ENCODE results near the gene RCBTB1. TPM values are rescaled to one million over a fixed set of nuclear protein-coding genes. Genes with fewer than 3 reads are reported as not detected.

RCBTB1 gene
- total RNA-seq, 3 donors from 2014 or later (not counting 1 experiment from before 2014, with no cell fraction given) = 19.7 to 28.5 (median 28.4) TPM

DNA sequence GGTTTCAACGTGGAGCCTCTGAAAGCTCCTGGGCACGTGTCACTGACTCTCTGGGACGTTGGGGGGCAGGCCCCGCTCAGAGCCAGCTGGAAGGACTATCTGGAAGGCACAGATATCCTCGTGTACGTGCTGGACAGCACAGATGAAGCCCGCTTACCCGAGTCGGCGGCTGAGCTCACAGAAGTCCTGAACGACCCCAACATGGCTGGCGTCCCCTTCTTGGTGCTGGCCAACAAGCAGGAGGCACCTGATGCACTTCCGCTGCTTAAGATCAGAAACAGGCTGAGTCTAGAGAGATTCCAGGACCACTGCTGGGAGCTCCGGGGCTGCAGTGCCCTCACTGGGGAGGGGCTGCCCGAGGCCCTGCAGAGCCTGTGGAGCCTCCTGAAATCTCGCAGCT, 45.2 kb upstream of the RCBTB1 start:
- intact Hi-C loops (cut with micrococcal nuclease) = no loop called here
- H3K4me3 Mint-ChIP-seq = no peak overlapping the region
- 94% methylated on average over 16 of the region's 16 CpGs for WGBS (ENCODE audit: insufficient coverage)
- H3K9me3 ChIP-seq (ENCODE audit: control insufficient read depth, insufficient read depth, low read length) = no peaks in the 10 kb centered on the region
- peaks cover 17 to 25% of the 10 kb centered on the region in 2 donors for H3K4me1 Mint-ChIP-seq
- no peak for ATAC-seq
- no peak overlapping the region for H3K4me3 ChIP-seq (ENCODE audit: low read length)
- no peak overlapping the region for H3K27ac Mint-ChIP-seq
- H3K27me3 Mint-ChIP-seq (ENCODE audit: low read depth in 2 of 2) = no peaks in the 10 kb centered on the region
- DNase-seq = no peak
- no peaks in the 10 kb centered on the region for H3K36me3 Mint-ChIP-seq
- H3K36me3 ChIP-seq (ENCODE audit: control insufficient read depth, insufficient read depth, low read length) = no peaks in the 10 kb centered on the region
- no peaks in the 10 kb centered on the region for H3K9me3 Mint-ChIP-seq
- peaks cover 19% of the 10 kb centered on the region for H3K4me1 ChIP-seq (ENCODE audit: control insufficient read depth, insufficient read depth, low read length)
- no peak overlapping the region for H3K27ac ChIP-seq (ENCODE audit: low read length)
- TF ChIP-seq, protein P1, sequence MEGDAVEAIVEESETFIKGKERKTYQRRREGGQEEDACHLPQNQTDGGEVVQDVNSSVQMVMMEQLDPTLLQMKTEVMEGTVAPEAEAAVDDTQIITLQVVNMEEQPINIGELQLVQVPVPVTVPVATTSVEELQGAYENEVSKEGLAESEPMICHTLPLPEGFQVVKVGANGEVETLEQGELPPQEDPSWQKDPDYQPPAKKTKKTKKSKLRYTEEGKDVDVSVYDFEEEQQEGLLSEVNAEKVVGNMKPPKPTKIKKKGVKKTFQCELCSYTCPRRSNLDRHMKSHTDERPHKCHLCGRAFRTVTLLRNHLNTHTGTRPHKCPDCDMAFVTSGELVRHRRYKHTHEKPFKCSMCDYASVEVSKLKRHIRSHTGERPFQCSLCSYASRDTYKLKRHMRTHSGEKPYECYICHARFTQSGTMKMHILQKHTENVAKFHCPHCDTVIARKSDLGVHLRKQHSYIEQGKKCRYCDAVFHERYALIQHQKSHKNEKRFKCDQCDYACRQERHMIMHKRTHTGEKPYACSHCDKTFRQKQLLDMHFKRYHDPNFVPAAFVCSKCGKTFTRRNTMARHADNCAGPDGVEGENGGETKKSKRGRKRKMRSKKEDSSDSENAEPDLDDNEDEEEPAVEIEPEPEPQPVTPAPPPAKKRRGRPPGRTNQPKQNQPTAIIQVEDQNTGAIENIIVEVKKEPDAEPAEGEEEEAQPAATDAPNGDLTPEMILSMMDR (IDR thresholded peaks at IDR 0.05) = no peak
- no peaks in the 10 kb centered on the region for H3K27me3 ChIP-seq (ENCODE audit: control insufficient read depth, insufficient read depth, low read length)

DNA sequence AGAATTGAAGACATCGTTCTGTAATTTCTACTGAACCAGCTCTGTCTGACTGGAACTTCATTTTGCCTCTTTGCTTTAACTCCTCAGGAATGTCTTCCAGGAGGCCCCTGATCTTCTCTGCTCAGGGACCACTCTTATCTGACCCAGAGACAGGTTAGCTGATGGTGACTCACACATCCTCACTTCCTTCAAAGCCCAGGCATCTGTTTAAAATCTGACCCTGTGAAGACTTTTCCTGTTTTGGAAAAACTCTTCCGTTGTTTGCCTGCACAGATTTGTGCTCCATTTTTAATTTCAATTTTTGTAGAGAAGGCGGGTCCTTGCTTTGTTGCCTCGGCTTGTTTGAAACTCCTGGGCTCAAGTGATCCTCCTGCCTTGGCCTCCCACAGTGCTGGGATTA, 44.6 kb upstream of the RCBTB1 start:
- Histone ChIP-seq H3K4me1 (ENCODE audit: control insufficient read depth, insufficient read depth, low read length) (peaks cover 14% of the 10 kb centered on the region), H3K4me3 (ENCODE audit: low read length) (no peak overlapping the region)

DNA sequence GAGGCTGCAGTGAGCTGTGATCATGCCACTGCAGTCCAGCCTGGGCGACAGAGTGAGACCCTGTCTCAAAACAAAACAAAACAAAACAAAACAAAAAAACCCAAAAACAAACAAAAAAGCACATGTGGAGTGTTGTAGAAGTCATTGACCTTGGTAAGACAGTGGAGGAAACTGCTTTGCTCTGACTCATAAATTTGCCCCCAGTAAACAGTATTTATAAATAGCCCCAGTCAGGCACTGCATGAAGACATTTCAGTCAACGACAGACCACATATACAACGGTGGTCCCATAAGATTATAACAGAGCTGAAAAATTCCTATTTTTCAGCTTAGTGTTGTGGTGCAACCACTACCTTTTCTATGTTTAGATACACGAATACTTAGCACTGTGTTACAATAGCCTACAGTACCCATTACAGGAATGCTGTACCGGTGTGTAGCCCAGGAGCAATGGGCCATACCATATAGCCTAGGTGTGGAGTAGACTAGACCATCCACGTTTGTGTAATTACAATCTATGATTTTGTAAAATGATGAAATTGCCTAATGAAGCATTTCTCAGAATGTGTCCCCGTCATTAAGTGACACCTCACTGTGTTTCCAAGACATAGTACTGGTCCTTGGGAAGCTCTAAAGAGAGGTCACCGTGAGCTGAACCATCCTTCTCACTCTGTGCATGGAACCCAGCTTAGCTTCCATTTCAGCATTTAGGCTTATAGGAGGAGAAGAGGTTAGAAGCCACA, 44.0 kb upstream of the RCBTB1 start:
- WGBS (ENCODE audit: insufficient coverage) = 65% methylated on average over 7 of the region's 8 CpGs
- intact Hi-C loops (cut with micrococcal nuclease) = no loop called here

More for the DNA sequence above, 44.6 kb upstream of the RCBTB1 start:
- H3K4me3 Mint-ChIP-seq = no peak overlapping the region
- no peak for DNase-seq
- WGBS (ENCODE audit: insufficient coverage) = 87% methylated on average over 4 of the region's 4 CpGs
- peaks cover 10 to 18% of the 10 kb centered on the region in 2 donors for H3K4me1 Mint-ChIP-seq
- intact Hi-C loops (cut with micrococcal nuclease) = no loop called here
- no peak overlapping the region for H3K27ac ChIP-seq (ENCODE audit: low read length)
- H3K9me3 ChIP-seq (ENCODE audit: control insufficient read depth, insufficient read depth, low read length) = no peaks in the 10 kb centered on the region
- no peak overlapping the region for H3K27ac Mint-ChIP-seq
- H3K27me3 Mint-ChIP-seq (ENCODE audit: low read depth in 2 of 2) = no peaks in the 10 kb centered on the region
- no peaks in the 10 kb centered on the region for H3K27me3 ChIP-seq (ENCODE audit: control insufficient read depth, insufficient read depth, low read length)
- no peak for ATAC-seq
- H3K36me3 ChIP-seq (ENCODE audit: control insufficient read depth, insufficient read depth, low read length) = no peaks in the 10 kb centered on the region
- no peaks in the 10 kb centered on the region for H3K36me3 Mint-ChIP-seq
- H3K9me3 Mint-ChIP-seq = no peaks in the 10 kb centered on the region
- TF ChIP-seq, protein P1 (IDR thresholded peaks at IDR 0.05) = no peak

More for the DNA sequence above, 44.0 kb upstream of the RCBTB1 start:
- Histone ChIP-seq H3K9me3 (ENCODE audit: control insufficient read depth, insufficient read depth, low read length) (no peaks in the 10 kb centered on the region), H3K4me3 (ENCODE audit: low read length) (peak overlapping the region; percentile 62), H3K36me3 (ENCODE audit: control insufficient read depth, insufficient read depth, low read length) (no peaks in the 10 kb centered on the region), H3K4me1 (ENCODE audit: control insufficient read depth, insufficient read depth, low read length) (peaks cover 12% of the 10 kb centered on the region), H3K27me3 (ENCODE audit: control insufficient read depth, insufficient read depth, low read length) (no peaks in the 10 kb centered on the region), H3K27ac (ENCODE audit: low read length) (no peak overlapping the region)
- peaks cover 10 to 14% of the 10 kb centered on the region in 2 donors for H3K4me1 Mint-ChIP-seq
- H3K27me3 Mint-ChIP-seq (ENCODE audit: low read depth in 2 of 2) = no peaks in the 10 kb centered on the region
- H3K4me3 Mint-ChIP-seq = peak overlapping the region; percentile 35
- H3K9me3 Mint-ChIP-seq = no peaks in the 10 kb centered on the region
- no peak for DNase-seq
- H3K36me3 Mint-ChIP-seq = no peaks in the 10 kb centered on the region
- no peak for ATAC-seq
- TF ChIP-seq, protein P1 (IDR thresholded peaks at IDR 0.05) = no peak
- H3K27ac Mint-ChIP-seq = peak overlapping the region in 1 of 2 donors; percentile 82

Measured in natural killer cell (primary cell).